Kidney glomerular epithelial cell (primary cell): ENCODE data around the gene DDIT4.
"Not testable (repeated sequence)": the region's sequence is repeated elsewhere in the genome, so short reads cannot be mapped to it uniquely, and the experiment has no call there.

Experiments
- DNase-seq: peaks from one replicate; lab custom pipeline; 2025; lab: John Stamatoyannopoulos, UW

DDIT4 gene

GRCh38 chr10:72249176-72249862, 24.4 kb upstream of the DDIT4 start:
- DNase-seq: not testable (repeated sequence)

GRCh38 chr10:72250666-72251065, 23.1 kb upstream of the DDIT4 start:
- no peak for DNase-seq

GRCh38 chr10:72251635-72252034, 22.1 kb upstream of the DDIT4 start:
- DNase-seq: no peak

- DNase-seq: no peak
Observed at GRCh38 chr10:72252972-72253371, 20.8 kb upstream of the DDIT4 start.

GRCh38 chr10:72253578-72253977, 20.1 kb upstream of the DDIT4 start:
- DNase-seq: no peak

- DNase-seq: no peak
Observed at GRCh38 chr10:72254813-72255568, 18.7 kb upstream of the DDIT4 start.

GRCh38 chr10:72255977-72256729, 17.6 kb upstream of the DDIT4 start:
- DNase-seq: no peak

GRCh38 chr10:72257051-72257892, 16.5 kb upstream of the DDIT4 start:
- no peak for DNase-seq

- no peak for DNase-seq
Observed at GRCh38 chr10:72258617-72259016, 15.1 kb upstream of the DDIT4 start.

- no peak for DNase-seq
Observed at GRCh38 chr10:72259491-72260238, 14.1 kb upstream of the DDIT4 start.

GRCh38 chr10:72260239-72260975, 13.3 kb upstream of the DDIT4 start:
- DNase-seq: no peak

GRCh38 chr10:72260976-72261783, 12.5 kb upstream of the DDIT4 start:
- DNase-seq: peak; percentile 45

- no peak for DNase-seq
Observed at GRCh38 chr10:72261784-72262404, 11.8 kb upstream of the DDIT4 start.

GRCh38 chr10:72263613-72264241, 10.0 kb upstream of the DDIT4 start:
- no peak for DNase-seq

GRCh38 chr10:72264536-72264935, 9.2 kb upstream of the DDIT4 start:
- DNase-seq: no peak

GRCh38 chr10:72265508-72265907, 8.2 kb upstream of the DDIT4 start:
- no peak for DNase-seq

GRCh38 chr10:72265990-72266865, 7.5 kb upstream of the DDIT4 start:
- DNase-seq: no peak

- DNase-seq: no peak
Observed at GRCh38 chr10:72267381-72267780, 6.3 kb upstream of the DDIT4 start.
